K562 (cell line): ENCODE data around the gene HOXA7. TPM values are rescaled to one million over a fixed set of nuclear protein-coding genes. Genes with fewer than 3 reads are reported as not detected.

Experiments used
- ARID2 ChIP-seq: fragments of 450-650 bp; IDR thresholded peaks from 2 replicates; pipeline ENCODE4 v1.6.1; 2017; ENCODE audit warnings: antibody characterized with exemption, mild to moderate bottlenecking
- CEBPG ChIP-seq, 3 experiments: fragments of 200-800 bp in 1 of 3; sonication (Bioruptor generic) in 1 of 3; sonication (generic) in 1 of 3; formaldehyde crosslinking in 1 of 3; IDR thresholded peaks in 2 of 3; conservative IDR thresholded peaks in 1 of 3; 2 replicates each; pipeline versions ENCODE4 v1.6.1 to v1.8.0; 2016 to 2022; ENCODE audit warnings: missing compliant biosample characterization in 2 of 3, missing genetic modification characterization in 2 of 3, mild to moderate bottlenecking in 1 of 3, missing genetic modification reagents in 1 of 3
- ESRRA ChIP-seq: fragments of 450-650 bp; IDR thresholded peaks from 2 replicates; pipeline ENCODE4 v1.6.1; 2014; ENCODE audit warnings: low read depth, mild to moderate bottlenecking, moderate library complexity, borderline replicate concordance
- HINFP ChIP-seq: fragments of 450-650 bp; conservative IDR thresholded peaks from 2 replicates; pipeline ENCODE4 v1.6.1; 2016; ENCODE audit warnings: missing genetic modification characterization, low read depth, mild to moderate bottlenecking, control low read depth, missing compliant biosample characterization
- MAZ ChIP-seq, 2 experiments: fragments of 450-650 bp in 1 of 2; sonication (generic) in 1 of 2; formaldehyde crosslinking; IDR thresholded peaks in 1 of 2; conservative IDR thresholded peaks in 1 of 2; 2 replicates each; pipeline versions ENCODE4 v1.4.0 to v1.5.0; 2020; ENCODE audit warnings: mild to moderate bottlenecking in 1 of 2, missing genetic modification reagents in 1 of 2
- SIX5 ChIP-seq, 2 experiments: IDR thresholded peaks; 2 replicates each; pipeline ENCODE4 v1.6.1; 2011; ENCODE audit warnings: low read length in 2 of 2, borderline replicate concordance in 1 of 2, low read depth in 1 of 2, mild to moderate bottlenecking in 1 of 2, moderate library complexity in 1 of 2; ENCODE audit not compliant: insufficient read depth in 1 of 2
- SMARCA4 ChIP-seq: fragments of 450-650 bp; IDR thresholded peaks from 2 replicates; pipeline ENCODE4 v1.6.1; 2016
- SMC3 ChIP-seq: conservative IDR thresholded peaks from 2 replicates; pipeline ENCODE4 v1.6.1; 2011; ENCODE audit warnings: low read depth, low read length, improper control_type of control experiment; ENCODE audit not compliant: insufficient read depth
- STAG1 ChIP-seq: sonication (generic); formaldehyde crosslinking; IDR thresholded peaks from 2 replicates; pipeline ENCODE4 v1.5.0; 2020; ENCODE audit warnings: missing genetic modification reagents, borderline replicate concordance
- TRIM24 ChIP-seq, 2 experiments: fragments of 450-650 bp; IDR thresholded peaks; 2 replicates each; pipeline ENCODE4 v1.6.1; 2016
- ZBTB17 ChIP-seq: fragments of 450-650 bp; formaldehyde crosslinking; IDR thresholded peaks from 2 replicates; pipeline ENCODE4 v1.4.0; 2020; ENCODE audit warnings: mild to moderate bottlenecking
- ZKSCAN8 ChIP-seq: fragments of 200-800 bp; sonication (Bioruptor generic); IDR thresholded peaks from 2 replicates; pipeline ENCODE4 v1.6.1; 2016; ENCODE audit warnings: missing genetic modification characterization, missing compliant biosample characterization
- ZNF395 ChIP-seq: fragments of 200-800 bp; sonication (Bioruptor generic); IDR thresholded peaks from 2 replicates; pipeline ENCODE4 v1.6.1; 2017; ENCODE audit warnings: missing genetic modification characterization, missing compliant biosample characterization
- ZNF695 ChIP-seq: fragments of 450-650 bp; formaldehyde crosslinking; IDR thresholded peaks from 2 replicates; pipeline ENCODE4 v1.4.0; 2020; ENCODE audit warnings: mild to moderate bottlenecking, moderate library complexity
- polyA plus RNA-seq, 8 experiments: library from polyadenylated mRNA; depleted of rRNA in 4 of 8; stranded (reverse) in 5 of 8; unstranded in 3 of 8; fragments of >200 nt; fragmentation: Nextera tagmentation in 2 of 8; fragmentation: Illumina TruSeq in 1 of 8; extraction: Ambion mirVana in 2 of 8; extraction: Trizol in 1 of 8; gene quantifications; 2 replicates each; pipeline versions ENCODE4 v1.2.1 to v1.2.3, GENCODE V29; 2011 to 2014; ENCODE audit warnings: inconsistent platforms in 1 of 8, missing spikeins in 1 of 8
- total RNA-seq, 7 experiments: library from RNA; depleted of rRNA in 6 of 7; stranded (reverse); fragments of >200 nt in 6 of 7; fragmentation: Illumina TruSeq in 2 of 7; extraction: Trizol in 2 of 7; gene quantifications; 2 replicates each; pipeline versions ENCODE4 v1.2.1 to v1.2.3, GENCODE V29; 2011 to 2021; ENCODE audit warnings: low replicate concordance in 1 of 7
- TF ChIP-seq, protein P1 (sequence below): fragments of 450-650 bp; IDR thresholded peaks from 2 replicates; pipeline ENCODE4 v1.6.1; 2014; ENCODE audit warnings: low read depth, mild to moderate bottlenecking, moderate library complexity, borderline replicate concordance
- TF ChIP-seq, protein P2 (sequence below): IDR thresholded peaks from 2 replicates; pipeline ENCODE4 v1.6.1; 2016; ENCODE audit warnings: missing genetic modification characterization, missing compliant biosample characterization
- TF ChIP-seq, protein P3 (sequence below): fragments of 450-650 bp; formaldehyde crosslinking; IDR thresholded peaks from 2 replicates; pipeline ENCODE4 v1.4.0; 2020; ENCODE audit warnings: mild to moderate bottlenecking, moderate library complexity
- TF ChIP-seq, protein P4 (sequence below): fragments of 450-650 bp; IDR thresholded peaks from 2 replicates; pipeline ENCODE4 v1.6.1; 2018; ENCODE audit warnings: mild to moderate bottlenecking, low read depth; ENCODE audit not compliant: partially characterized antibody

Gene HOXA7
- total and polyA plus RNA-seq, 9 of the 15 experiments (the other 6 are each of a cell fraction or from before 2014, with no cell fraction given) = not detected

DNA sequence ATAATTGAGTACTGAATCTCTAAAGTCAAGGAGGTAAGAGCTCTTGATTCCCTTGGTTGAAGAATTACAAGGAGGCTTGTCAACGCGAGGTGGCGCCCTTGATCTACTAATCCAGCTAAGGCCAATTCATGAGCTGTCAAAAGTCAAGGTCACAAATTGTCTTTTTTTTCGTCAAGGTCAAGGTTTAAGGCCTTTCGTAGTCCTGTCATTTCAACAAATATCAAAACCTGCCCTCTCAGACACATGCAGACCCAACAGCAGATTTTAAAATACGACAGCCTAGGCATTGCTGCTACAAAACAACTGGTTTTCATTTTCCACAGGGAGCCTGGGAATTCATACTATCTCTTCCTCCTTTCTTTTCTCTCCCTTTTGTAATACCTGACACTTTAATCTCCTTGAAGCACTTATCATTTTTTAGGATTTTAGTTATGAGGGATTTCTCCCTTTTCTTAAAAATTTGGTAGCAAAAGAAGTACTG lies 39.9 kb upstream of the HOXA7 start (continued):
- TF ChIP-seq ZNF395 (no peak), SMC3 (peak; percentile 91), ZBTB17 (CRISPR knock-in tag) (no peak), ESRRA (peak; percentile 96), TRIM24 (IDR thresholded peaks at IDR 0.05) (no peak), STAG1 (CRISPR knock-in tag) (peak; percentile 64; the same call in 1 of the 2 replicates), HINFP (no peak), ZNF695 (CRISPR knock-in tag) (no peak), SMARCA4 (no peak), CEBPG (CRISPR knock-in tag; IDR thresholded peaks at IDR 0.05) (no peak), CEBPG (tag; conservative IDR thresholded peaks at IDR 0.05 in 1 of 2, IDR thresholded peaks at IDR 0.05 in 1 of 2) (no peak), SIX5 (IDR thresholded peaks at IDR 0.05; ENCODE audit: borderline replicate concordance in 1 of 2, insufficient read depth in 1 of 2, low read depth in 1 of 2, low read length in 2 of 2) (no peak), ZKSCAN8 (CRISPR knock-in tag) (no peak), MAZ (CRISPR knock-in tag; conservative IDR thresholded peaks at IDR 0.05 in 1 of 2, IDR thresholded peaks at IDR 0.05 in 1 of 2) (no peak), ARID2 (peak; percentile 81)
- TF ChIP-seq, protein P1, sequence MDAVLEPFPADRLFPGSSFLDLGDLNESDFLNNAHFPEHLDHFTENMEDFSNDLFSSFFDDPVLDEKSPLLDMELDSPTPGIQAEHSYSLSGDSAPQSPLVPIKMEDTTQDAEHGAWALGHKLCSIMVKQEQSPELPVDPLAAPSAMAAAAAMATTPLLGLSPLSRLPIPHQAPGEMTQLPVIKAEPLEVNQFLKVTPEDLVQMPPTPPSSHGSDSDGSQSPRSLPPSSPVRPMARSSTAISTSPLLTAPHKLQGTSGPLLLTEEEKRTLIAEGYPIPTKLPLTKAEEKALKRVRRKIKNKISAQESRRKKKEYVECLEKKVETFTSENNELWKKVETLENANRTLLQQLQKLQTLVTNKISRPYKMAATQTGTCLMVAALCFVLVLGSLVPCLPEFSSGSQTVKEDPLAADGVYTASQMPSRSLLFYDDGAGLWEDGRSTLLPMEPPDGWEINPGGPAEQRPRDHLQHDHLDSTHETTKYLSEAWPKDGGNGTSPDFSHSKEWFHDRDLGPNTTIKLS = no peak
- TF ChIP-seq, protein P2, sequence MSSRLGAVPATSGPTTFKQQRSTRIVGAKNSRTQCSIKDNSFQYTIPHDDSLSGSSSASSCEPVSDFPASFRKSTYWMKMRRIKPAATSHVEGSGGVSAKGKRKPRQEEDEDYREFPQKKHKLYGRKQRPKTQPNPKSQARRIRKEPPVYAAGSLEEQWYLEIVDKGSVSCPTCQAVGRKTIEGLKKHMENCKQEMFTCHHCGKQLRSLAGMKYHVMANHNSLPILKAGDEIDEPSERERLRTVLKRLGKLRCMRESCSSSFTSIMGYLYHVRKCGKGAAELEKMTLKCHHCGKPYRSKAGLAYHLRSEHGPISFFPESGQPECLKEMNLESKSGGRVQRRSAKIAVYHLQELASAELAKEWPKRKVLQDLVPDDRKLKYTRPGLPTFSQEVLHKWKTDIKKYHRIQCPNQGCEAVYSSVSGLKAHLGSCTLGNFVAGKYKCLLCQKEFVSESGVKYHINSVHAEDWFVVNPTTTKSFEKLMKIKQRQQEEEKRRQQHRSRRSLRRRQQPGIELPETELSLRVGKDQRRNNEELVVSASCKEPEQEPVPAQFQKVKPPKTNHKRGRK (tag) = no peak
- TF ChIP-seq, protein P3, sequence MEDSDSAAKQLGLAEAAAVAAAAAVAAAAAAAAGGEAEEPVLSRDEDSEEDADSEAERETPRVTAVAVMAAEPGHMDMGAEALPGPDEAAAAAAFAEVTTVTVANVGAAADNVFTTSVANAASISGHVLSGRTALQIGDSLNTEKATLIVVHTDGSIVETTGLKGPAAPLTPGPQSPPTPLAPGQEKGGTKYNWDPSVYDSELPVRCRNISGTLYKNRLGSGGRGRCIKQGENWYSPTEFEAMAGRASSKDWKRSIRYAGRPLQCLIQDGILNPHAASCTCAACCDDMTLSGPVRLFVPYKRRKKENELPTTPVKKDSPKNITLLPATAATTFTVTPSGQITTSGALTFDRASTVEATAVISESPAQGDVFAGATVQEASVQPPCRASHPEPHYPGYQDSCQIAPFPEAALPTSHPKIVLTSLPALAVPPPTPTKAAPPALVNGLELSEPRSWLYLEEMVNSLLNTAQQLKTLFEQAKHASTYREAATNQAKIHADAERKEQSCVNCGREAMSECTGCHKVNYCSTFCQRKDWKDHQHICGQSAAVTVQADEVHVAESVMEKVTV = peak; percentile 77; the same call in 1 of the 2 replicates
- TF ChIP-seq, protein P4, sequence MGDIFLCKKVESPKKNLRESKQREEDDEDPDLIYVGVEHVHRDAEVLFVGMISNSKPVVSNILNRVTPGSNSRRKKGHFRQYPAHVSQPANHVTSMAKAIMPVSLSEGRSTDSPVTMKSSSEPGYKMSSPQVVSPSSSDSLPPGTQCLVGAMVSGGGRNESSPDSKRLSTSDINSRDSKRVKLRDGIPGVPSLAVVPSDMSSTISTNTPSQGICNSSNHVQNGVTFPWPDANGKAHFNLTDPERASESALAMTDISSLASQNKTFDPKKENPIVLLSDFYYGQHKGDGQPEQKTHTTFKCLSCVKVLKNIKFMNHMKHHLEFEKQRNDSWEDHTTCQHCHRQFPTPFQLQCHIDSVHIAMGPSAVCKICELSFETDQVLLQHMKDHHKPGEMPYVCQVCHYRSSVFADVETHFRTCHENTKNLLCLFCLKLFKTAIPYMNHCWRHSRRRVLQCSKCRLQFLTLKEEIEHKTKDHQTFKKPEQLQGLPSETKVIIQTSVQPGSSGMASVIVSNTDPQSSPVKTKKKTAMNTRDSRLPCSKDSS = no peak
